ENCODE data around the gene VASH1.
A peak's percentile ranks its signal among the peaks of the same experiment; 100 is the strongest.

VASH1 gene

GRCh38 chr14:76780360-76780759 is 19.1 kb downstream of the VASH1 start:
- no peaks in the 10 kb centered on the region for H3K9me2 ChIP-seq (replicated peaks; ENCODE audit: low read depth, low read length)
- no peaks in the 10 kb centered on the region for H3K79me2 ChIP-seq (ENCODE audit: insufficient read depth, low read length)
- no peaks in the 10 kb centered on the region for H4K20me1 ChIP-seq (ENCODE audit: insufficient read depth, low read length, poor library complexity, severe bottlenecking)
- H3K4me2 ChIP-seq (ENCODE audit: low read depth, low read length, poor library complexity, severe bottlenecking): no peak overlapping the region
- no peaks in the 10 kb centered on the region; the same call in 1 of the 2 replicates for H3K36me3 ChIP-seq (ENCODE audit: insufficient read depth, low read length)
- no peak overlapping the region for H3K9ac ChIP-seq (ENCODE audit: low read depth, low read length, poor library complexity, severe bottlenecking)
- no peak overlapping the region for H2AFZ ChIP-seq (ENCODE audit: low read length)
- H3K4me1 ChIP-seq (ENCODE audit: insufficient read depth, low read length, poor library complexity, severe bottlenecking): peaks cover 15% of the 10 kb centered on the region
- TF ChIP-seq EZH2phosphoT487 (IDR thresholded peaks at IDR 0.05; ENCODE audit: borderline replicate concordance) (no peak), CTCF (conservative IDR thresholded peaks at IDR 0.05; ENCODE audit: low read length) (no peak)
- no peaks in the 10 kb centered on the region for H3K27me3 ChIP-seq (ENCODE audit: insufficient read depth, low read length, poor library complexity, severe bottlenecking)
- H3F3A ChIP-seq (ENCODE audit: low read depth): no peaks in the 10 kb centered on the region
- H3K4me3 ChIP-seq (ENCODE audit: low read length, poor library complexity, severe bottlenecking): no peak overlapping the region
- no peaks in the 10 kb centered on the region for H3K9me3 ChIP-seq (ENCODE audit: insufficient read depth, low read depth, low read length)

GRCh38 chr14:76780875-76781647 is 19.8 kb downstream of the VASH1 start:
- Histone ChIP-seq H4K20me1 (ENCODE audit: insufficient read depth, low read length, poor library complexity, severe bottlenecking) (no peaks in the 10 kb centered on the region), H3K4me3 (ENCODE audit: low read length, poor library complexity, severe bottlenecking) (no peak overlapping the region), H3K36me3 (ENCODE audit: insufficient read depth, low read length) (no peaks in the 10 kb centered on the region; the same call in 1 of the 2 replicates), H3K4me2 (ENCODE audit: low read depth, low read length, poor library complexity, severe bottlenecking) (peak overlapping the region; percentile 52), H3F3A (ENCODE audit: low read depth) (no peaks in the 10 kb centered on the region), H3K9me2 (replicated peaks; ENCODE audit: low read depth, low read length) (no peaks in the 10 kb centered on the region), H3K9ac (ENCODE audit: low read depth, low read length, poor library complexity, severe bottlenecking) (peak overlapping the region; percentile 63), H3K27me3 (ENCODE audit: insufficient read depth, low read length, poor library complexity, severe bottlenecking) (no peaks in the 10 kb centered on the region), H3K79me2 (ENCODE audit: insufficient read depth, low read length) (no peaks in the 10 kb centered on the region), H2AFZ (ENCODE audit: low read length) (no peak overlapping the region), H3K9me3 (ENCODE audit: insufficient read depth, low read depth, low read length) (no peaks in the 10 kb centered on the region), H3K4me1 (ENCODE audit: insufficient read depth, low read length, poor library complexity, severe bottlenecking) (peaks cover 15% of the 10 kb centered on the region)
- no peak for TF ChIP-seq EZH2phosphoT487 (IDR thresholded peaks at IDR 0.05; ENCODE audit: borderline replicate concordance)
- no peak for TF ChIP-seq CTCF (conservative IDR thresholded peaks at IDR 0.05; ENCODE audit: low read length)

GRCh38 chr14:76781648-76782051 is 20.4 kb downstream of the VASH1 start:
- peak overlapping the region; percentile 63 for H3K9ac ChIP-seq (ENCODE audit: low read depth, low read length, poor library complexity, severe bottlenecking)
- peaks cover 15% of the 10 kb centered on the region for H3K4me1 ChIP-seq (ENCODE audit: insufficient read depth, low read length, poor library complexity, severe bottlenecking)
- no peaks in the 10 kb centered on the region for H3K27me3 ChIP-seq (ENCODE audit: insufficient read depth, low read length, poor library complexity, severe bottlenecking)
- no peaks in the 10 kb centered on the region for H3K9me3 ChIP-seq (ENCODE audit: insufficient read depth, low read depth, low read length)
- no peak for TF ChIP-seq EZH2phosphoT487 (IDR thresholded peaks at IDR 0.05; ENCODE audit: borderline replicate concordance)
- TF ChIP-seq CTCF (conservative IDR thresholded peaks at IDR 0.05; ENCODE audit: low read length): no peak
- H4K20me1 ChIP-seq (ENCODE audit: insufficient read depth, low read length, poor library complexity, severe bottlenecking): no peaks in the 10 kb centered on the region
- H3K4me3 ChIP-seq (ENCODE audit: low read length, poor library complexity, severe bottlenecking): no peak overlapping the region
- H3K79me2 ChIP-seq (ENCODE audit: insufficient read depth, low read length): no peaks in the 10 kb centered on the region
- peak overlapping the region; percentile 52 for H3K4me2 ChIP-seq (ENCODE audit: low read depth, low read length, poor library complexity, severe bottlenecking)
- no peaks in the 10 kb centered on the region for H3F3A ChIP-seq (ENCODE audit: low read depth)
- no peaks in the 10 kb centered on the region; the same call in 1 of the 2 replicates for H3K36me3 ChIP-seq (ENCODE audit: insufficient read depth, low read length)
- H3K9me2 ChIP-seq (replicated peaks; ENCODE audit: low read depth, low read length): no peaks in the 10 kb centered on the region
- H2AFZ ChIP-seq (ENCODE audit: low read length): no peak overlapping the region
